Sigmoid colon (tissue), 7 donors: Measurements from ENCODE around the gene RNASEL. TPM values are rescaled to one million over a fixed set of nuclear protein-coding genes. Genes with fewer than 3 reads are reported as not detected.

ENCODE experiments used
- DNase-seq: peaks from one replicate; pipeline ENCODE4 v3.0.0-alpha.2; 2019
- H3K27ac ChIP-seq, 4 donors: fragments of 200-600 bp; sonication (generic); one replicate each; pipeline ENCODE4 v1.5.1; 2016 to 2019; ENCODE audit warnings: mild to moderate bottlenecking in 1 of 4
- H3K27me3 ChIP-seq, 3 donors: fragments of 200-600 bp; sonication (generic); one replicate each; pipeline ENCODE4 v1.5.1; 2019; ENCODE audit warnings: mild to moderate bottlenecking in 1 of 3
- H3K36me3 ChIP-seq, 4 donors: fragments of 200-600 bp; sonication (generic); one replicate each; pipeline ENCODE4 v1.5.1; 2016 to 2019
- H3K4me1 ChIP-seq, 4 donors: fragments of 200-600 bp; sonication (generic); one replicate each; pipeline ENCODE4 v1.5.1; 2017 to 2019
- H3K4me3 ChIP-seq, 4 donors: fragments of 200-600 bp; sonication (generic); one replicate each; pipeline ENCODE4 v1.5.1; 2017 to 2019; ENCODE audit warnings: mild to moderate bottlenecking in 2 of 4, moderate library complexity in 1 of 4
- H3K9me3 ChIP-seq, 4 donors: fragments of 200-600 bp in 3 of 4; sonication (generic) in 3 of 4; one replicate each; pipeline versions ENCODE4 v1.5.1 to v1.6.1; 2013 to 2019
- CTCF ChIP-seq, 4 experiments: fragments of 450-650 bp in 3 of 4; fragments of 200-600 bp in 1 of 4; IDR thresholded peaks; one replicate each; pipeline ENCODE4 v1.5.1; 2016 to 2019; ENCODE audit warnings: antibody characterized with exemption in 4 of 4, mild to moderate bottlenecking in 3 of 4, moderate library complexity in 2 of 4
- EP300 ChIP-seq, 4 donors: sonication (generic); formaldehyde crosslinking; IDR thresholded peaks; one replicate each; pipeline ENCODE4 v1.6.1; 2017; ENCODE audit warnings: antibody characterized with exemption in 4 of 4
- POLR2A ChIP-seq, 2 donors: fragments of 450-650 bp; IDR thresholded peaks; one replicate each; pipeline ENCODE4 v1.6.1; 2016; ENCODE audit warnings: antibody characterized with exemption in 2 of 2, mild to moderate bottlenecking in 2 of 2, moderate library complexity in 2 of 2
- POLR2AphosphoS5 ChIP-seq, 4 donors: sonication (generic); formaldehyde crosslinking; IDR thresholded peaks; one replicate each; pipeline ENCODE4 v1.6.1; 2017; ENCODE audit warnings: antibody characterized with exemption in 4 of 4
- WGBS, 2 donors: extraction: QIAGEN DNeasy Blood & Tissue Kit; methylation state at CpG; one replicate each; pipeline ENCODE4 v1.1.7; 2013; 5-methylcytosine and 5-hydroxymethylcytosine counted together
- intact Hi-C: fragments of 100-400 bp; cut with DNase I; formaldehyde crosslinking; loops from one replicate; pipeline ENCODE4 v1.15.1; 2023
- polyA plus RNA-seq, 3 donors: library from polyadenylated mRNA; stranded (reverse); fragments of 200-250 nt; gene quantifications; one replicate each; pipeline ENCODE4 v1.2.3, GENCODE V29; 2013
- total RNA-seq, 4 donors: library from RNA; depleted of rRNA; stranded (reverse); fragments of >200 nt; gene quantifications; one replicate each; pipeline ENCODE4 v1.1.0, GENCODE V29; 2016
- donor health status: healthy with polysubstance abuse.
- donor health status: Bipolar disorder and iron deficiency.
- donor health status: healthy.

The RNASEL gene
- total and polyA plus RNA-seq, 7 donors, result 6.0 to 10.0 (median 7.4) TPM

- 89 to 92% methylated on average over 6 of the region's 6 CpGs for WGBS, 2 donors
- peaks cover 0 to 8% (median 6%) of the 10 kb centered on the region in 4 donors for H3K4me1 ChIP-seq
- no peaks in the 10 kb centered on the region for H3K27me3 ChIP-seq
- H3K36me3 ChIP-seq, result no peaks in the 10 kb centered on the region
- TF ChIP-seq POLR2A (IDR thresholded peaks at IDR 0.05) (no peak), POLR2AphosphoS5 (IDR thresholded peaks at IDR 0.05) (no peak), EP300 (IDR thresholded peaks at IDR 0.05) (no peak), CTCF (IDR thresholded peaks at IDR 0.05) (no peak)
- H3K9me3 ChIP-seq, result no peaks in the 10 kb centered on the region
- intact Hi-C loops, result no loop called here
- H3K27ac ChIP-seq, result no peak overlapping the region
- H3K4me3 ChIP-seq, result no peak overlapping the region
- DNase-seq, result no peak
These were observed 7.9 kb upstream of the RNASEL start for GRCh38 chr1:182596934-182597333.

GRCh38 chr1:182595641-182596240, 6.7 kb upstream of the RNASEL start:
- Histone ChIP-seq H3K4me3 (no peak overlapping the region), H3K27ac (peak overlapping the region in 2 of 4 donors; percentile 2 to 35), H3K4me1 (peaks cover 0 to 6% (median 2%) of the 10 kb centered on the region in 4 donors), H3K9me3 (no peaks in the 10 kb centered on the region), H3K27me3 (no peaks in the 10 kb centered on the region), H3K36me3 (no peaks in the 10 kb centered on the region)
- peak; percentile 85 for DNase-seq
- intact Hi-C loops, result no loop called here
- TF ChIP-seq POLR2A (IDR thresholded peaks at IDR 0.05), result no peak
- TF ChIP-seq POLR2AphosphoS5 (IDR thresholded peaks at IDR 0.05), result peak in 1 of 4 donors; percentile 21
- TF ChIP-seq CTCF (IDR thresholded peaks at IDR 0.05), result peak; percentile 29 to 80 (median 62)
- 37 to 39% methylated on average over 4 of the region's 4 CpGs for WGBS, 2 donors

- intact Hi-C loops, result loop anchor here (5.0 to 10.0 kb wide), 2 partner anchors 145 to 503 kb away; no protein-coding TSS in a partner anchor
- Histone ChIP-seq H3K27me3 (no peaks in the 10 kb centered on the region), H3K36me3 (no peaks in the 10 kb centered on the region), H3K4me3 (no peak overlapping the region), H3K9me3 (no peaks in the 10 kb centered on the region), H3K27ac (peak overlapping the region in 3 of 4 donors; percentile 87 to 92 (median 87)), H3K4me1 (peaks cover 0 to 19% (median 9%) of the 10 kb centered on the region in 4 donors)
- TF ChIP-seq POLR2AphosphoS5 (IDR thresholded peaks at IDR 0.05), result no peak
- TF ChIP-seq POLR2A (IDR thresholded peaks at IDR 0.05), result no peak
- no peak for TF ChIP-seq CTCF (IDR thresholded peaks at IDR 0.05)
- no peak for TF ChIP-seq EP300 (IDR thresholded peaks at IDR 0.05)
- no peak for DNase-seq
- 93 to 94% methylated on average over 5 of the region's 5 CpGs for WGBS, 2 donors
These were observed 875 bp upstream of the RNASEL start for GRCh38 chr1:182589931-182590330.

GRCh38 chr1:182589520-182589919, 464 bp upstream of the RNASEL start:
- no peak for DNase-seq
- Histone ChIP-seq H3K27me3 (no peaks in the 10 kb centered on the region), H3K4me3 (peak overlapping the region in 3 of 4 donors; percentile 67 to 73 (median 69)), H3K27ac (peak overlapping the region; percentile 87 to 92 (median 89)), H3K9me3 (no peaks in the 10 kb centered on the region), H3K36me3 (no peaks in the 10 kb centered on the region), H3K4me1 (peaks cover 0 to 21% (median 12%) of the 10 kb centered on the region in 4 donors)
- 92 to 93% methylated on average over 3 of the region's 3 CpGs for WGBS, 2 donors
- TF ChIP-seq CTCF (IDR thresholded peaks at IDR 0.05) (no peak), EP300 (IDR thresholded peaks at IDR 0.05) (no peak), POLR2AphosphoS5 (IDR thresholded peaks at IDR 0.05) (no peak), POLR2A (IDR thresholded peaks at IDR 0.05) (no peak)
- intact Hi-C loops, result loop anchor here (10.0 kb wide), 1 partner anchor 145 kb away; no protein-coding TSS in a partner anchor
